HG03432 (cell line): ENCODE data around the gene L3MBTL4.

Experiments used
- ATAC-seq: cut with Tn5 transposase; IDR thresholded peaks from one replicate; pipeline ENCODE4 v1.9.1; 2021; ENCODE audit warnings: mild to moderate bottlenecking, moderate library complexity; ENCODE audit not compliant: unreplicated experiment

Gene L3MBTL4

DNA sequence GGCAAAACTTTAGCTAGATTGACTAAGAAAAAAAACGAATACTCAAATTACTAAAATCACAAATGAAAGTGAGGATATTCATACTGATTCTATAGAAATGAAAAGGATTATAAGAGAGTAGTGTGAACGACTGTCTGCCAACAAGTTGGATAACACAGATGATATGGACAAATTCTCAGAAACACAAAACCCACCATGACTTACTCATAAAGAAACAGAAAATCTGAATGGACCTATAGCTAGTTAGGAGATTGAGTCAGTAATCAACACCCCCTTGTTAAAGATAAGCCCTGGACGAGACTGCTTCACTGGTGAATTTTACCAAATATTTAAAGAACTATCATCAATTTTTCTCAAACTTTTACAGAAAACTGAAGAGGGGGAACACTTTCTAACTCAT, 410.6 kb downstream of the L3MBTL4 start:
- ATAC-seq: peak; percentile 71

DNA sequence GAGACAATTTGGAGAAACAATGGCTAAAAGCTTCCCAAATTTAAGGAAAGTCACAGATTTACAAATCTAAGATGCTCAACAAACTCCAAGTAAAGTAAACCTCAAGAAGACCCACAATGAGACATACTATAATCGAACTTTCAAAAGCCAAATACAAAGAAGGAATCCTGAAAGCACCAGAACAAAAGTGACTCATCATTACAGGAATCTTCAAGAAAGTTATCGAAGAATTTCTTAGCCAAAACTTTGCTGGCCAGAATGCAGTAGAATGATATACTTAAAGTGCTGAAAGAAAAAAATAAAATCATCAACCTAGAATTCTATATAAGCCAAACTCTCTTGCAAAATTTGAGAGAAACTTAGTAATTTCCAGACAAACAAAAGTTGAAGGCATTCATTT, 412.8 kb downstream of the L3MBTL4 start:
- no peak for ATAC-seq

DNA sequence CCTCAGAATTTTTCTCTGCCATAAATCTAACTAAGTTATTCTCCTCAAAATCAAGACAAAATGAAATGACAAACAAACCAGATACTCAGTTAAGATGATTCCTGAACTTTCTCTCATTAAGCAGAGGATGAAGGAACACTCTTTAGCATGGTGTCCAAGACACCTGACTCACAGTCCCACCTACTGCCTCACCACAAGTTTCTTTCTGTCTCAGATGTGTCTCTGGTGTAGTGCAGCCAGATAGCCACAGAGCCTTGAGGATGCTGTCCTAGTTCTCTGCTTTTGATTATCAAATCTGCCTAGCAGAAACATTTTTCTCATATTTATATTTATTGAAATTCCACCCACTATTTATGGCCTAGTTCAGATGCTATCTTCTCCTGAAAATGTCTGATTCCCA, 415.8 kb downstream of the L3MBTL4 start:
- peak; percentile 95 for ATAC-seq

DNA sequence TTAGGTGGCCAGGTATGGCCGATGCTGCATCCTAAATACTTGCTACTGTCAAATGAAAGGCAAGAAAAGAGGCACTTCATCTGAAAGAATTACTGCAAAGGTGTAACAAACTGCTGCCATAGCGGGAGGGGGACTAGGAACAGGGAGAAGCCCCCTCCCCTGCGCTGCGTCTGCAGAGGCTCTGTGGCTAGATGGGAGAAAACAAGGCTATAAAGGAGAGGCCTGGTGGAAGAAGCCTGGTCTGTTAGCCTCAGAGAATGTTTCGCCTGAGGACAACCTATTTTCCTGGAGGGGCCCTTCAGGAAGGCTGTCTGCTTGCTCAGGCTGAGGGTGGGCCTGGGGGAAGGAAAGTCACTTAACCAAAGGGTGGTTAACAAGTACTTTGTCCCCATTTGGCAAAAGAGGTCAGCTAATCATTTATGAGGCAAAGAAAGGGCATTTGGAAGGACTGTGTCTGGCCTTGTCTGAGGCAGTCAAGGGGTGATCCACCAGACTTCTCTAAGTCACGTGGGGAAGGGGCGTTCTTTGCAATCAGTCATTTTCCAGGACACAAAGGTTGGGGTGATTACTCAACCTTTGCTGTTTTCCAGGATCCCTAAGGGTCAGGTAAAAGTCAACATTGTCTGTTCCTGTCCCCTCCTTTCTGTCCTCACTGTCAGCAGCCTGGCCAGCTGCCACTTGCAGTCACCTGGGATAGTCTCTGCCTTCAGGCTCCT, 416.4 kb downstream of the L3MBTL4 start:
- peak; percentile 31 for ATAC-seq

DNA sequence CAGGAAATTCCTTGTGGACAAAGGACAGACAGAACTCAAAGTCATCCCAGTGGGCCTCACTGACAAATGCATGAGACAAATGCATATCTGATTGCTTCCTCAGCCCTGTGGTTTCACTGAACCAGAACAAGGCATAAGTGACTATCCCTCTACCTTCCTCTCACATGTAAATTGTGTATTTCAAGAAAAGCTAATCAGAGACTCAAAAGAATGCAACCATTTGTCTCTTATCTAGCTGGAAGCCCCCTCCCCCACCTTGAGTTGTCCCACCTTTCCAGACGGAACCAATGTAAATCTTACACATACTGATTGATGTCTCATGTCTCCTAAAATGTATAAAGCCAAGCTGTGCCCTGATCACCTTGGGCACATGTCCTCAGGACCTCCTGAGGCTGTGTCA, 417.4 kb downstream of the L3MBTL4 start:
- ATAC-seq: no peak

DNA sequence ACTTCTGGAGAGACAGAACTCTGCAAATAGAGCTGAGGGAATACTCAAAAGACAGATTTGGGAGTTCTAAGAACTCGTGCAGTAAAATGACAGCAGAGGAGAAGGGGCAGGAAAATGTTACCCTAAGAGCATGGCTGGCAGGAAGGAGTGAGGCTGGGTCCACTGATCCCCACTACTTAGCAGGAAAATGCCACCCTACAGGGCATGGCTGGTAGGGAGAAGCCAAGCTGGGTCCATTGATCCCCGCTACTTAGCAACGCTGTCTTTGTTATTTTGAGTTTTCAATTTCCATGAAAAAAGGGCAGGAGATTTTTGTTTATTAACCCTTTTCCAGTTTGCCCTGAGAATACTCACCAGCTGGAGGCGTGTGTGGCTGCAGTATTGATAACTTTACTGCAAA, 419.1 kb downstream of the L3MBTL4 start:
- no peak for ATAC-seq

DNA sequence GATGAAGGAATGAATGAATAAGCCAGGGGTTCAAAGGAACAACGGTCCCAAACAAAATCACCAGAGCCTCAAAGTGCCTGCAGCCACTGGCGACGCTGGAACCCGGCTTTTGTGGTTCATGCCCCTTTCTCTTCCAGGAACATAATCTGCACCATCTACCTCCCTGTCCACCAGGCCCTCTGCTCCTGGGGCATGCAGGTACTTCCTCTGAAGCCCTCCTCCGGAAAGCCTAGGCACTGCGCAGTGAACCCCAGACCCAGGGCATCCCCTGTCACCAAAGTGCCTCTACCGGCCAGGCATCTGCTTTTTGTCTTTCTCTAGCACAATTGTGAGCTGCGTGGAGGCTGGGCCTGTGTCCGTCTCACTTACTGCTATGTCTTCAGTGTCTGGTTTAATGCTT, 420.8 kb downstream of the L3MBTL4 start:
- no peak for ATAC-seq

DNA sequence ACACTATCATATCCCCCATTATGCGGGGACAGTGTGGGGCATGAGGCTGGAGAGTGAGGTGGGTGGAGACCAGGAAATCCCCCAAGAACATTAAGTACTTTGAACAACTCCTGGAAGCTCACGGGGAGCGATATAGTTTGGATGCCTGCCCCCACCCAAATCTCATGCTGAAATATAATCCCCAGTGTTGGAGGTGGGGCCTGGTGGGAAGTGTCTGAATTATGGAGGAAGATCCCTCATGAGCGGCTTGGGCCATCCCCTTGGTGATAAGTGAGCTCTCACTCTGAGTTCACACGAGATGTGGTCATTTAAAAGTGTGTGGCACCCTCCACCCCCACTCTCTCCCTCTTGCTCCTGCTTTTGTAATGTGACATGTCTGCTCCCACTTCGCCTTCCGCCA, 422.3 kb downstream of the L3MBTL4 start:
- no peak for ATAC-seq

DNA sequence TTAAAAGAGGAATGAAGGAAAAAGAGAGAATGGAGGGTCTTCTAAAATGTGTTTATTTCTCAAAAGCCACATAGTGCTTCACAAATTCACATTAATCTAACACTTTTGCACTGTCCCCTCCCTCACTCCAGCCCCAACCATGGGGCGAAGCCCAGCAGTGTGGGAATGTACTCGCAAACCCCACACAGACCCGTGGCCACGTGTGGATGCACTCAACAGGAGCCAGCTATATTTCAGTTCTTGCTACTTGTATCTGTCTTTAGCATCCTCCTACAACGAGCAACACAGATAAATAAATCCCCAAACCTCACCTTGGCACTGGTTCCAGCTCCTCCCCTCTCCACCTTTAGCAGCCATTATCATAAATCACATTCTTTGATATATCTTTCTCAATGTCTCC, 427.5 kb downstream of the L3MBTL4 start:
- ATAC-seq: no peak

DNA sequence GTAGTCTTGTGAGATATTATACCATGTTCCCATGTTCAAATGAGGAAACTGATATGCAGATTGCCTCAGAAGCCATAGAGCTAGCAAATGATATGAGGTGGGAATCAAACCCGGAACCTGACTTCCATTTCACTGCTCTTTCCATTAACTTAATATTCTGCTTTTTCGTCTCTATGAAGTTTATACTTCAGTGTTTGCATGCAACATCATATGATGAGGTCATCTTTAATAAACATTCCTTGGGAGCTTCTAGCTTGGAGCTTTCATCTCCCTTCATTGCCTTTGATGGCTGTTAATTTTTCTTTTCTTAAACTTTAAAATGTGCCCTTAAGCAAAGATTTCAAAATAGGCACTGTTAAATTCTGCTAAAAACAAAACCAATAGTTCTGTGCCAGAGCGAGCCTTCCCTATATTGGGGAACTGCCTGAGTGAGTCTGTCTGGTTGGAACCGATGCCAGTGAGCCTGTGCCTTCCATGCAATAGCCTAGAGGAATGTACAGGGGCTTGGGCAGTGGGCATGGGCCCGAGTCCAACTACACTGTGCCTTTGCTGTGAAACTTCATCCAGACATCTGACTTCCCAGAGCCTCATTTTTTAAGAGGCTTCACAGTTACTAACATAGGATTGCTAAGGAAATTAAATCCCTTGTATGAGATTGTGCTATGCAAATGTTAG, 428.3 kb downstream of the L3MBTL4 start:
- no peak for ATAC-seq

DNA sequence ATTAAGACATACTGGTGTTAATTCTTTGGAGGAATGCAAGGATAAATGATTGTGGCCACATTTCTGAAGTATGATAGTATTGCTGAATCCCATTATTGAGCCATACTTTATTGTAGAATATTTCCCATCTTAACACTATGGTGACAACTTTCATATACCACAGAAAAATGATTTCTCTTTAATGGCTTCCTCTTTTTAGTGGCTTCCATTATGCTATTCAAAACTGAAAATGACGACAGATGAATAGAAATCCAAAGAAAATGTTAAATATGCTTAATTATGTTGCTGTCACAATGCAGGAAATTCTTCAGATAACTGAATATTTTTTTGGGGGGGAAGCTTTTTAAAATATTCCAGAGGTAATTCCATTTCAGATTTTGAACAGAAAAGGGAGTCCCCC, 430.5 kb downstream of the L3MBTL4 start:
- no peak for ATAC-seq

DNA sequence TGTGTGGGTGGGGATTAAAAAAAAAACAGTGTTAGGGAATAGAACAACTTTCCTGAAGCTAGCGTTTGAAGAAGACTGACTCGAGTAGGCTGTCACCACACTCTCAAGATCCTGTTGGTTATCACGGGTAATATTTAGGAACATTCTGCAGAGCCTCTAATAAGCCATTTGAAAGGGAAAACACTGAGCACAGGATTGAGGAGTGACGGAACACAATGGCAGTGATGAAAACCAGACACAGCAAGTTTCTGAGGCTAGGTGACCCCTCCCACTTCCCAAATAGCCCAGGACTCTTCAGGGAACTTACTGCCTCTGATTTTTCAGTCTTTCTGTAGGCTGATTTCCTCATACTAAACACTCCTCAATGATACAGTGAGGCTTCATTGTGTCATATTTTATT, 431.2 kb downstream of the L3MBTL4 start:
- no peak for ATAC-seq

DNA sequence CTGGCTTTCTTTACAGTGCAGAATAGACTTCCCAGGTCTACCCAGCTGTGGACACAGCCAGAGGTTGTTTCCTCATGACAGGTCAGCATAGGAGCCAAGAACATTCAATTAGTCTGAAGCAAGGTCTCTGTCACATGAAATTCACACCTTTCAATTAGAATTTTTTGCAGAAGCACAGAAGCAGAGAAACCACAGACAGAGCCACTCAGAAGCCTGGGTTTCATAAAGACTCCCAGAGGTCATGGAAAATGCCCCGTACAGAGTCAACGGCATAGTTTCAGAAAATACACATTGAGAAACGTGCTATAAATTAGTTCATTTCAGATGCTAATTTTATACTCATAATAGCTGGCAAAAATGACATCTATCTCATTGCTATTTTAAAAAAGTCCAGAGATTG, 432.4 kb downstream of the L3MBTL4 start:
- peak; percentile 56 for ATAC-seq

DNA sequence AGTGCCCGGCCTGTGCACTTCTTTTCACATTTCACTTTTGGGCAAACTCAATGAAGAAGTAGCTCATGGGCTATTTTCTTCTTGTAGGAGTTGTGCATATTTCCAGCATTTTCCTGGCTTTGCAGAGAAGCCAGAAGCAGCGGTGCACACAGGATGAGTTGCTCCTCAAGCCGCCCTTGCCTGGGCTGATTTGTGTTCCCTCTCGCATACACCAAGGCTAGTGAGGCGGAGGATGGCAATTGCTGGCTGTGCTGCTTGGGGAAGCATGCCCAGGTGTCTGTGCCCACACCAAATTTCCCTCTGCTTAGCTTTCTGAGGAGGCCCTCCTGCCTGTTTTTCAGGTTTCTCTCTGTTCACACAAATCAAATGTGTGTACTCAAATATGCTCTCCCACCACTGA, 434.0 kb downstream of the L3MBTL4 start:
- no peak for ATAC-seq

DNA sequence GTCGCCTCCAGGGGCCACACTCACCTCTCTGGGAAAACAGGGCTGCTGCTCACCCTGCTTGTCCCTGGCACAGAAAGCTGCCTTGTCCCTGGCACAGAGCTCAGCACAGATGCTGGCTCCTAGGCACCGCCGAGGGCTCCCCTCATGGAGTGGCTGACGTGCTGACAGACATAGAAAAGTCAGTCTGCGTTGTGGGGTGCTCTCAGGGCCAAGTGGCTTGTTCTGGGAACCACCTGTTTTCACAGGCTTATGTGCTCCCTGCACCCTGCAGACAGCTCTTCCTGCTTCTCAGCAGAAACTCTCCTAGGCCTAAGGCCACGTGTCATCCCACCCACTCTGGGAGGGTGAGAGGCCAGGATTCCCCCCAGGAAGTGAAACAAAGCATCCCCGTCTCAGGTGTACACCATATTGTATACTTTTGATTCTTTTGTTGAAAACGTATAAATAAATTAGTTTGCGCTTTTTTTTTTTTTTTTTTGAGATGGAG, 434.7 kb downstream of the L3MBTL4 start:
- ATAC-seq: peak; percentile 69

DNA sequence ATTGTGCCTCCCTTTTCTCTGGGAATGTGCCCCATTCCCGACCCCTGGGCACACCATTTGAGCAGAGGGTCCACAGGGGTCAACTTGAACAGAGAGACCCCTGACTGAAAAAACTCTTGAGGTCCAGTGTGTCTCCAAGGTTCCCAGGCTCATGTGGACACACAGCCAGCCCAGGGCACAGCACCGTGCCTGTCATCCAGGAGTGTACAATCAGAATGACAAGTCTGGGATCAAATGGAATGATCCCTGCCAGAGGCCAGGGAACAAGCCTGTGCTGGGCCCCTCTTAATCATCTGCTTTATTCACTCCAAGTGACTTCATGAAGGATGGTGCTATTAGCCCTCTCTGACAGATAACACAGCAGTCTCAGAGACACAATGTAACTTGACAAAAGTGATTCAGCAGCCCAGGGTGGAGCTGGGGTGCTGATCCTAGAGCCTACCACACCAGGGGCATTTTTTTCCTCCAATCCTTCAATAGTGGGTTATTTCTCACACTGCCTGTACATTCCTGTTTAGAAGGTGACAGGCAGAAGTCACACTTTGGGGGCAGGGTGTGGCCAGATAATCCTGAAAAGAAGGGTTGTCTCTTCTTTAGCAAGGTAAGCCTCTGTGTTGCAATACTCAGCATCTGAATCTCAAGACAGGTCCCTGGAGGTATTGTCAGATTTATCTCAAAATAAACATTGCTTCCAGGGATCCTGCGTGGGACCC, 435.4 kb downstream of the L3MBTL4 start:
- no peak for ATAC-seq

DNA sequence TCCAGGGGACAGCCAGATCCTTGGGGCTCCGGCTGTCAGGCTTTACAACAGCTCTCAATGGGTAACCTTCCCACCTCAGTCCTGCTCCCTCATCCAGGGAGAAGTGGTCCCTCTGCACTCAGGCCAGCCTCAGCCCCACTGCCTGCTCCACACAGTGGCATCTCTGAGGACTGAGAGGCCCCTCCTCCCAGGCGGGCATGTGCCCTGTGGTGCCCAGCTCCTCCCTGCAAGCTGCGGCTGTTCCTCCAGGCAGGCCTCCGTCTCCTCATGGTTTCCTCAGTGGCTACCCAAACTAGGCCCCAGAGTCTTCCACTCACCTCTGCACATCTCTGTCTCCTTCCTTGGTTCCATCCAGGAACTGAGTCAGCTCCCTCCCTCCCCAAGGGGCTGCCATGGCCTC, 437.7 kb downstream of the L3MBTL4 start:
- ATAC-seq: no peak

DNA sequence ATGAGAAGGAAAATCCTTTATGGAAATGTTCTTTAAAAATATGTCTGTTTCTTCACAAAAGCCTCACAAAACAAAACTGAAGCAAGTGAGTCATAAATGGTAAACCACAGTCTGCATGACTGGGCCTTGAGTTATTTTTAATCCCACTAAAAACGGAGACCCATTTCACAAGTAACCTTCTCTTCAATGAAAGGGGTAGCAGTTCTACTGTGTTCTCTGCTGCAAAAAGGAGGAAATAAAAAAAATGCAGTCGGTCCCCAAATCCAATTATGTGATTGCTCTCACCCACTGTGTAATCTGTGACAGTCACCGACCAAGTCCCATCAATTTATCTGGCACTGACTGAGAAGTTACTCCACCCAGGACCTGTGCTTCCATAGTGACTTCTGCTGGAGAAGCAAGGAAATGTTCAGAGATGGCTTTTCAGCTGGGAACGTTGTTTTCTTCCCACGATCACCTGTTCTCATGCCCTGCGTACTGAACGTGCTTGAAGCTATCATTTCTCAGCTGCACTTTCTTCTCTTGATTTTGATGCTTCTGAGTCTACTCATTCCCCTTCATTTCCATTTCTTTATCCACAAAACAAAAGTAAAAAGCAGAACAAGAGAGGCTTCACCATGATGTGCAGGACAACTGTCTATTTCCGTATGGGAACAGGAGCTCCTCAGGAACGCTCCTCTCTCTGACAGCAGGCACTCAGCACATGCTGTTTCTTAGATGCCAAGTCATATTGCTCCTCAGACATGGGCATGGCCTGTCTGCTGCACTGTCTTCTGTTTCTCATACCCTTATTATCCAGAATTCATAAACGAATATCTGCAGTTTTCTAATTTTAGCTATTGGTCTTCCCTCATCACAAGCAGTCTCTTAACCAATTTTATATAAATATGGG, 439.4 kb downstream of the L3MBTL4 start:
- ATAC-seq: peak; percentile 68

DNA sequence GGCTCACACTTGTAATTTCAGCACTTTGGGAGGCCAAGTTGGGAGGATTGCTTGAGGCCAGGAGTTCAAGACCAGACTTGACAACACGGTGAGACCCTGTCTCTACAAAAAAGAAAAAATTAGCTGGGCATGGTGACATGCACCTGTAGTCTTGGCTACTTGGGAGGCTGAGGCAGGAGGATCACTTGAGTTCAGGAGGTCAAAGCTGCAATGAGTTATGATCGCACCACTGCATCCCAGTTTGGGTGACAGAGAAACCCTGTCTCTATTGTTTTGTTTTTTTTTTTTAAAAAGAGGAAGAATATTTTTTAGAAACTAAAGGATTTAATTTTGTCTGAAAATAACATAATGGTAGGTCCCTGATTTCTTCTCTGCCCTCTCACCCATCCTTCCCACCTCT, 440.0 kb downstream of the L3MBTL4 start:
- ATAC-seq: peak; percentile 14

DNA sequence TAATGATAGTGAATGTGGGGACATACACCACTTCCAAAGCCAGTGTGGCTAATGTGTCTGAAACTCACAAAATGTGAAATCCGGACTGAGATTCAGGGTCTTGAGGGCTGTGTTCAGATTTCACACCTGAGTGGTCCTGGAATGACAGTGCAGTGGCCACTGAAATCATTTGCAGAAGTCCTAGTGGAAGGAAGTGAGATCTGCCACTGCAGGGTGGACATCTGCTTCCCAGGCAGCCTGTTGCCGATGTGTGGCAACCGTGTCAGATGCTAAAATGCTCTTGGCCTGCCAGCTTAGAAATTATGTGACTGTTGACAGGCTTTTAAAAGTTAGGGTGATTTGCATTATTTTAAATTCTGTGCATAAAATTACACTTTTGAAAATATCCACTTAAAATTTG, 441.6 kb downstream of the L3MBTL4 start:
- no peak for ATAC-seq

DNA sequence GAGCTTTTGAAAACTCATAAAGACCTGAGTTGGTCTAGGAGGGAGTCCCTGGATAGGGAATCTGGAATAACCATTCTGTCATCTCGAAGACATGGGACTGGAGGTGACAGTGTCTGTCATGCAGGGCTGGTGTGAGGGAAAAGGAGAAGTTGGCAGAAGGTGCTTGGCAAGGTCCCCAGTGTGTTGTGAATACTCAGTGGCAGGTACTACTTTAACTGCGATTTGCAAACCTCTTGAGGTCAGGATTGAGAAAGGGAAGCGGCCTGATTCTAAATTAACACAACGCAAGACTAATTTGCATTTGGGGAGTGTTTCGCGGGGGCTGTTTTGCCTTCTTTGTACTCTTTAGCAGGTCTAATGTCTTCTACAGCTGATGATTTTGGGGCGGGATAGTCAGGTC, 442.4 kb downstream of the L3MBTL4 start:
- ATAC-seq: peak; percentile 51
